ENCODE measurements around the gene INAFM2. TPM values are rescaled to one million over a fixed set of nuclear protein-coding genes. Genes with fewer than 3 reads are reported as not detected.

The INAFM2 gene
- total and polyA plus RNA-seq, 8 donors, result 20.5 to 37.1 (median 23.7) TPM

- H3K4me3 ChIP-seq, result no peak overlapping the region
- no peaks in the 10 kb centered on the region for H3K9me3 ChIP-seq
- TF ChIP-seq, protein P1, sequence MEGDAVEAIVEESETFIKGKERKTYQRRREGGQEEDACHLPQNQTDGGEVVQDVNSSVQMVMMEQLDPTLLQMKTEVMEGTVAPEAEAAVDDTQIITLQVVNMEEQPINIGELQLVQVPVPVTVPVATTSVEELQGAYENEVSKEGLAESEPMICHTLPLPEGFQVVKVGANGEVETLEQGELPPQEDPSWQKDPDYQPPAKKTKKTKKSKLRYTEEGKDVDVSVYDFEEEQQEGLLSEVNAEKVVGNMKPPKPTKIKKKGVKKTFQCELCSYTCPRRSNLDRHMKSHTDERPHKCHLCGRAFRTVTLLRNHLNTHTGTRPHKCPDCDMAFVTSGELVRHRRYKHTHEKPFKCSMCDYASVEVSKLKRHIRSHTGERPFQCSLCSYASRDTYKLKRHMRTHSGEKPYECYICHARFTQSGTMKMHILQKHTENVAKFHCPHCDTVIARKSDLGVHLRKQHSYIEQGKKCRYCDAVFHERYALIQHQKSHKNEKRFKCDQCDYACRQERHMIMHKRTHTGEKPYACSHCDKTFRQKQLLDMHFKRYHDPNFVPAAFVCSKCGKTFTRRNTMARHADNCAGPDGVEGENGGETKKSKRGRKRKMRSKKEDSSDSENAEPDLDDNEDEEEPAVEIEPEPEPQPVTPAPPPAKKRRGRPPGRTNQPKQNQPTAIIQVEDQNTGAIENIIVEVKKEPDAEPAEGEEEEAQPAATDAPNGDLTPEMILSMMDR (IDR thresholded peaks at IDR 0.05), result no peak
- ATAC-seq, result no peak
- H3K27me3 ChIP-seq, result no peaks in the 10 kb centered on the region
- intact Hi-C loops (cut with DNase I), result no loop called here
- H3K4me1 ChIP-seq, result peaks cover 30 to 52% of the 10 kb centered on the region in 2 donors
- peak overlapping the region in 1 of 2 donors; percentile 34 for H3K27ac ChIP-seq
- H3K36me3 ChIP-seq, result no peaks in the 10 kb centered on the region
- peak in 1 of 4 donors; percentile 60 for DNase-seq
Measured at GRCh38 chr15:40342416-40343320, 19.2 kb downstream of the INAFM2 start.

GRCh38 chr15:40343512-40343911, 20.0 kb downstream of the INAFM2 start:
- DNase-seq, result peak in 1 of 4 donors; percentile 34
- Histone ChIP-seq H3K4me3 (no peak overlapping the region), H3K27me3 (no peaks in the 10 kb centered on the region), H3K4me1 (peaks cover 26 to 43% of the 10 kb centered on the region in 2 donors), H3K9me3 (no peaks in the 10 kb centered on the region), H3K27ac (peak overlapping the region; percentile 34 to 59), H3K36me3 (no peaks in the 10 kb centered on the region)
- ATAC-seq, result no peak
- intact Hi-C loops (cut with DNase I), result no loop called here
- TF ChIP-seq, protein P1 (IDR thresholded peaks at IDR 0.05), result no peak

- H3K9me3 ChIP-seq, result no peaks in the 10 kb centered on the region
- no peaks in the 10 kb centered on the region for H3K27me3 ChIP-seq
- intact Hi-C loops (cut with DNase I), result no loop called here
- no peak overlapping the region for H3K27ac ChIP-seq
- ATAC-seq (no peak), DNase-seq (no peak)
- H3K4me3 ChIP-seq, result no peak overlapping the region
- no peaks in the 10 kb centered on the region for H3K36me3 ChIP-seq
- H3K4me1 ChIP-seq, result peaks cover 21 to 36% of the 10 kb centered on the region in 2 donors
- TF ChIP-seq, protein P1 (IDR thresholded peaks at IDR 0.05), result no peak
Measured at GRCh38 chr15:40344217-40344616, 20.7 kb downstream of the INAFM2 start.

GRCh38 chr15:40344631-40345120, 21.2 kb downstream of the INAFM2 start:
- H3K36me3 ChIP-seq, result no peaks in the 10 kb centered on the region
- H3K4me1 ChIP-seq, result peaks cover 16 to 32% of the 10 kb centered on the region in 2 donors
- H3K27ac ChIP-seq, result no peak overlapping the region
- ATAC-seq (peak; percentile 30), DNase-seq (peak in 3 of 4 donors; percentile 53 to 87 (median 73))
- TF ChIP-seq, protein P1 (IDR thresholded peaks at IDR 0.05), result peak; percentile 60 to 81
- no peaks in the 10 kb centered on the region for H3K27me3 ChIP-seq
- H3K4me3 ChIP-seq, result no peak overlapping the region
- intact Hi-C loops (cut with DNase I), result no loop called here
- no peaks in the 10 kb centered on the region for H3K9me3 ChIP-seq

DNA sequence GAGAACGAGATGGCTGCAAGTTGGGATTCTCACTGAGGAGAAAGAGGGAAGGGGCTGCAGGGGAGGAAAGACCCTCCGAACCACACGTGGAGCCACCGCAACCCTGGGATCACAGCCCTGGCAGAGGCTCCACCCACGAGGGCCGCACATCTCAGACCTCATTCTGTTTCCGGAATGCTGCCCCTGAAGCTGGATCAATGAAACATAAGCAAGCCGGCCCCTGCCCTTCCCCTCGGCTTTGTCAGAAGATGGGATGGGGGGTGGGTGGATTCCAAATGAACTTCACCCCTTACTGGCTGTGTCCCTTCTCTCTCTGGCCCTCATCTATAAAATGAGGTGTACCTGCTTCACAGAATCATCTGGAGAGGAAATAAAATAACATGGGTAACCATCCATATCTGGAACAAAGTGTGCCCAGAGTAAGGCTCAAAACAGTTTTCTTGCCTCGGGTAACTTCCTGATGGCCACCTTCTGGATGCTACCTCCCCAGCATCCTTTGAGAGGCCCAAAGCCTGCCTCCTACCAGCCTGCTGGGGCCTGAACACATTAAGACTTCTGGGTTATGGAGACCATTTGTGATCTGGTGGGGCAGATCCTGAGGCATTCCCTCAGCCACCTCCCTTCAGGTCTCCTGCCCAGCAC, 21.9 kb downstream of the INAFM2 start:
- TF ChIP-seq, protein P1 (IDR thresholded peaks at IDR 0.05), result no peak
- intact Hi-C loops (cut with DNase I), result no loop called here
- Histone ChIP-seq H3K36me3 (no peaks in the 10 kb centered on the region), H3K9me3 (no peaks in the 10 kb centered on the region), H3K4me1 (peaks cover 10 to 25% of the 10 kb centered on the region in 2 donors), H3K27me3 (no peaks in the 10 kb centered on the region), H3K27ac (no peak overlapping the region), H3K4me3 (no peak overlapping the region)
- no peak for ATAC-seq
- DNase-seq, result no peak
